HCT116 (cell line): ENCODE measurements around the gene GPATCH11. TPM values are rescaled to one million over a fixed set of nuclear protein-coding genes. Genes with fewer than 3 reads are reported as not detected.

ENCODE experiments used
- ATAC-seq: fragments of 200-7000 bp; cut with Tn5 transposase; 2 replicates; pipeline ENCODE4 v1.9.1; 2020; ENCODE audit warnings: mild to moderate bottlenecking, moderate library complexity
- BruUV-seq: library from RNA; stranded (reverse); fragments of 400-500 nt; replicated peaks from 2 replicates; lab custom pipeline; 2021; lab: Mats Ljungman, UMichigan
- CTCF ChIA-PET: fragments of 300-600 bp; sonication (Branson Sonifier 250); formaldehyde crosslinking; loops from one replicate; lab custom pipeline; 2021; ENCODE audit warnings: antibody characterized with exemption; lab: Charles Lee
- POLR2A ChIA-PET: fragments of 300-600, 350-600 bp; sonication (Branson Sonifier 250); formaldehyde crosslinking; loops from one replicate; lab custom pipeline; 2021; ENCODE audit warnings: antibody characterized with exemption; lab: Charles Lee
- RAD21 ChIA-PET, 2 experiments: fragments of 300-600 bp; sonication (Branson Sonifier 250); formaldehyde crosslinking; loops; one replicate each; lab custom pipeline; 2023; ENCODE audit warnings: low total read pairs in 2 of 2; ENCODE audit not compliant: uncharacterized antibody in 2 of 2, unreplicated experiment in 2 of 2, low non-redundant PET in 1 of 2; lab: Charles Lee
- DNase-seq: peaks from one replicate; pipeline ENCODE4 v3.0.0-alpha.2; 2010; ENCODE audit warnings: low read depth, low spot score
- H2AFZ ChIP-seq: fragments of 200-600 bp; shearing (Covaris generic), sonication (generic); 2 replicates; pipeline ENCODE4 v1.6.1; 2017; ENCODE audit warnings: low read depth, mixed run types, mixed read lengths, antibody characterized with exemption, low read length; ENCODE audit not compliant: poor library complexity, severe bottlenecking
- H3K27ac ChIP-seq: 2 replicates; pipeline ENCODE4 v1.5.1; 2012; ENCODE audit warnings: low read depth, low read length
- H3K27me3 ChIP-seq: fragments of 200-600 bp; sonication (generic); 2 replicates; pipeline ENCODE4 v1.6.1; 2016; ENCODE audit warnings: mixed run types, low read length, mixed read lengths; ENCODE audit not compliant: insufficient read depth
- H3K36me3 ChIP-seq, 2 experiments: fragments of 200-500 bp in 1 of 2; fragments of 200-600 bp in 1 of 2; sonication (Bioruptor generic) in 1 of 2; sonication (generic) in 1 of 2; 2 replicates each; pipeline versions ENCODE4 v1.5.1 to v1.6.1; 2014 to 2016; ENCODE audit warnings: low read length in 2 of 2, inconsistent platforms in 1 of 2, mixed read lengths in 1 of 2, mixed run types in 1 of 2; ENCODE audit not compliant: insufficient read depth in 2 of 2, control insufficient read depth in 1 of 2
- H3K4me1 ChIP-seq, 2 experiments: fragments of 200-600 bp in 1 of 2; sonication (generic) in 1 of 2; 2 replicates each; pipeline versions ENCODE4 v1.5.1 to v1.6.1; 2012 to 2017; ENCODE audit warnings: low read length in 2 of 2, inconsistent platforms in 1 of 2, mild to moderate bottlenecking in 1 of 2, mixed read lengths in 1 of 2, mixed run types in 1 of 2, moderate library complexity in 1 of 2; ENCODE audit not compliant: insufficient read depth in 2 of 2, control insufficient read depth in 1 of 2
- H3K4me2 ChIP-seq: fragments of 200-600 bp; sonication (generic); 2 replicates; pipeline ENCODE4 v1.6.1; 2017; ENCODE audit warnings: mixed run types, low read length, mixed read lengths
- H3K4me3 ChIP-seq, 2 experiments: fragments of 200-600 bp in 1 of 2; sonication (generic) in 1 of 2; replicated peaks in 1 of 2; 2 replicates each; pipeline ENCODE4 v1.5.1; 2011 to 2016; ENCODE audit warnings: low read length in 2 of 2, control low read depth in 1 of 2, low read depth in 1 of 2, mild to moderate bottlenecking in 1 of 2, mixed read lengths in 1 of 2, mixed run types in 1 of 2
- H3K79me2 ChIP-seq: fragments of 200-600 bp; sonication (generic); 2 replicates; pipeline ENCODE4 v1.6.1; 2017; ENCODE audit warnings: mild to moderate bottlenecking, mixed run types, low read length, moderate library complexity, mixed read lengths; ENCODE audit not compliant: insufficient read depth
- H3K9ac ChIP-seq: fragments of 200-600 bp; sonication (generic); 2 replicates; pipeline ENCODE4 v1.6.1; 2016; ENCODE audit warnings: low read length, mixed read lengths
- H3K9me2 ChIP-seq: fragments of 200-600 bp; sonication (generic), shearing (Covaris generic); 2 replicates; pipeline ENCODE4 v1.6.1; 2017; ENCODE audit warnings: mixed run types, mild to moderate bottlenecking, moderate library complexity; ENCODE audit not compliant: insufficient read depth
- H3K9me3 ChIP-seq, 2 experiments: fragments of 200-500 bp in 1 of 2; fragments of 200-600 bp in 1 of 2; sonication (Bioruptor generic) in 1 of 2; sonication (generic) in 1 of 2; 2 replicates each; pipeline ENCODE4 v1.6.1; 2014 to 2017; ENCODE audit warnings: low read length in 2 of 2, mixed read lengths in 2 of 2, inconsistent platforms in 1 of 2, low read depth in 1 of 2, mild to moderate bottlenecking in 1 of 2, mixed run types in 1 of 2, moderate library complexity in 1 of 2; ENCODE audit not compliant: control insufficient read depth in 1 of 2, insufficient read depth in 1 of 2
- H4K20me1 ChIP-seq: fragments of 200-600 bp; sonication (generic), shearing (Covaris generic); 2 replicates; pipeline ENCODE4 v1.6.1; 2017; ENCODE audit warnings: mixed run types, mild to moderate bottlenecking, moderate library complexity; ENCODE audit not compliant: insufficient read depth
- CBX3 ChIP-seq: IDR thresholded peaks from 2 replicates; pipeline ENCODE4 v1.6.1; 2012; ENCODE audit warnings: low read depth
- CEBPB ChIP-seq: IDR thresholded peaks from 2 replicates; pipeline ENCODE4 v1.6.1; 2012; ENCODE audit warnings: low read depth
- EGR1 ChIP-seq: IDR thresholded peaks from 2 replicates; pipeline ENCODE4 v1.6.1; 2012; ENCODE audit warnings: low read depth
- ELF1 ChIP-seq: IDR thresholded peaks from 2 replicates; pipeline ENCODE4 v1.6.1; 2012; ENCODE audit warnings: low read depth, borderline replicate concordance
- EZH2 ChIP-seq: fragments of 200-600 bp; sonication (generic); IDR thresholded peaks from 2 replicates; pipeline ENCODE4 v1.6.1; 2017; ENCODE audit warnings: antibody characterized with exemption, mixed run types
- FOSL1 ChIP-seq: IDR thresholded peaks from 2 replicates; pipeline ENCODE4 v1.6.1; 2012; ENCODE audit warnings: low read depth
- POLR2A ChIP-seq: IDR thresholded peaks from 2 replicates; pipeline ENCODE4 v1.7.0; 2011; ENCODE audit warnings: borderline replicate concordance; ENCODE audit not compliant: insufficient read depth, insufficient read length; ENCODE audit errors: extremely low read depth
- POLR2AphosphoS5 ChIP-seq: IDR thresholded peaks from 2 replicates; pipeline ENCODE4 v1.6.1; 2011; ENCODE audit warnings: mild to moderate bottlenecking, low read depth, low read length, moderate library complexity
- RAD21 ChIP-seq: IDR thresholded peaks from 2 replicates; pipeline ENCODE4 v1.6.1; 2012; ENCODE audit warnings: low read depth, mild to moderate bottlenecking
- SIN3A ChIP-seq: IDR thresholded peaks from 2 replicates; pipeline ENCODE4 v1.6.1; 2012; ENCODE audit warnings: low read depth
- SP1 ChIP-seq: IDR thresholded peaks from 2 replicates; pipeline ENCODE4 v1.6.1; 2012; ENCODE audit warnings: low read depth
- SRF ChIP-seq: IDR thresholded peaks from 2 replicates; pipeline ENCODE4 v1.6.1; 2012; ENCODE audit warnings: low read depth
- TCF7L2 ChIP-seq: IDR thresholded peaks from 2 replicates; pipeline ENCODE4 v1.7.0; 2011; ENCODE audit warnings: borderline replicate concordance, inconsistent platforms; ENCODE audit not compliant: insufficient read depth, insufficient read length; ENCODE audit errors: extremely low read depth
- YY1 ChIP-seq: IDR thresholded peaks from 2 replicates; pipeline ENCODE4 v1.6.1; 2011; ENCODE audit warnings: low read length, low read depth, moderate library complexity, mild to moderate bottlenecking; ENCODE audit not compliant: insufficient replicate concordance; ENCODE audit errors: extremely low read depth
- ZFX ChIP-seq: fragments of 450-650 bp; IDR thresholded peaks from 2 replicates; pipeline ENCODE4 v1.6.1; 2017
- ZNF274 ChIP-seq: fragments of 200-500 bp; sonication (Bioruptor generic); IDR thresholded peaks from 2 replicates; pipeline ENCODE4 v1.6.1; 2014; ENCODE audit warnings: mild to moderate bottlenecking, low read depth, low read length, inconsistent platforms
- intact Hi-C: fragments of 100-400 bp; cut with micrococcal nuclease; formaldehyde crosslinking; loops from 2 replicates; pipeline ENCODE4 v1.10.0; 2022
- total RNA-seq: library from RNA; stranded (reverse); gene quantifications from one replicate; pipeline ENCODE4 v1.2.1, GENCODE V29; 2021; ENCODE audit not compliant: unreplicated experiment
- TF ChIP-seq, protein P1 (sequence below): IDR thresholded peaks from 2 replicates; pipeline ENCODE4 v1.6.1; 2012
- TF ChIP-seq, protein P2 (sequence below): IDR thresholded peaks from 2 replicates; pipeline ENCODE4 v1.6.1; 2012
- TF ChIP-seq, protein P3 (sequence below), 3 experiments: fragments of 200-600 bp in 1 of 3; sonication (generic) in 1 of 3; IDR thresholded peaks in 2 of 3; conservative IDR thresholded peaks in 1 of 3; 2 replicates each; pipeline ENCODE4 v1.5.1; 2012 to 2017; ENCODE audit warnings: low read depth in 2 of 3, low read length in 2 of 3, antibody characterized with exemption in 1 of 3, borderline replicate concordance in 1 of 3, control low read depth in 1 of 3, mild to moderate bottlenecking in 1 of 3, mixed read lengths in 1 of 3, mixed run types in 1 of 3, moderate library complexity in 1 of 3; ENCODE audit not compliant: insufficient read depth in 1 of 3
- TF ChIP-seq, protein P4 (sequence below): IDR thresholded peaks from 2 replicates; pipeline ENCODE4 v1.6.1; 2011; ENCODE audit warnings: mild to moderate bottlenecking, low read length, moderate library complexity; ENCODE audit not compliant: insufficient replicate concordance; ENCODE audit errors: extremely low read depth

GPATCH11 gene
- total RNA-seq, 1 experiment from 2014 or later = 5.5 TPM

DNA sequence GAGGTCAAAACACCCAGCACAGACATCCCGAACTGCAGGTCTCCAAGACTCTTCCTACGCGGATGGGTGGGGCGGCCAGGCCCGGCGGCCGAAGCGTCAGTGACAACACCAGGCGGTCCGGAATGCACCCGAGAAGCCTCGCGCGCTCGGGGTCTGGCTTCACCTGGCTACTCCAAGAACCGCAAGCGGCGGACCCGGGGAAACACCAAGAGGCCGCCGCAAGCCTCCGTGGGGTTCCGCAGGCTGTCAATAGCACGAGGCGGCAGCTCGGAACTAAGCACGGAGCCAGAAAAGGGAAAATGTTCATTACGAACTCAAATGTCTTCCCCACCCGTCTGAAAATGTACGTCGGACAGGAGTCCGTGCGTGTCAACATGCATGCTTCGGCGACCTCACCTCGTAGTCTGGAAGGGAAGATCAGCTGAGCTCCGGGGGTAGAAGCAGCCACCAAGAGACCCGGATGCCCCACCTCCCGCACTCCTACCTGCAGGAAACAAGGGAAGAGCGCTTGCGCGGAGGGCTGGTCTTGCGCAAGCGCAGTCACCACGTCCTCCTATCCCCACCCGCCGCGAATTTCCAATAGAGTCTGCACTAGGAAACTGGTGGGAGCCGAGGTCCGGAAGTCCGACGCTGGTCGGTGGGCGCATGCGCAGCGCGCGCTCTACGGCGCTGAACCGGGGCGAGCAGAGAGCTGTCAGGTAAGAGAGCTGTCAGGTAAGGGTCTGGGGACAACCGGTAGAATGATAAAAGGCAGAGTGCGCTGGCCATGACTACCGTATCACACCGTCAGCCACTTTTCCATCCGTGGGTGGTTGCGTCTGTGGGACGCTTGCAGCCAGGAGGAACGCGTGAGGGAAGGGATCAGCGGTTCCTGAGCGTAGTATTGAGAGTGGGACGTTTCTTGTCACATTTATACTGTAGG is at the start of gene GPATCH11, which contains the start of gene HEATR5B (continued):
- TF ChIP-seq CBX3 (no peak), POLR2A (peak; percentile 58), TCF7L2 (no peak), CEBPB (no peak), EGR1 (no peak), ZNF274 (no peak)
- TF ChIP-seq, protein P1, sequence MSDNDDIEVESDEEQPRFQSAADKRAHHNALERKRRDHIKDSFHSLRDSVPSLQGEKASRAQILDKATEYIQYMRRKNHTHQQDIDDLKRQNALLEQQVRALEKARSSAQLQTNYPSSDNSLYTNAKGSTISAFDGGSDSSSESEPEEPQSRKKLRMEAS = peak; percentile 86

DNA sequence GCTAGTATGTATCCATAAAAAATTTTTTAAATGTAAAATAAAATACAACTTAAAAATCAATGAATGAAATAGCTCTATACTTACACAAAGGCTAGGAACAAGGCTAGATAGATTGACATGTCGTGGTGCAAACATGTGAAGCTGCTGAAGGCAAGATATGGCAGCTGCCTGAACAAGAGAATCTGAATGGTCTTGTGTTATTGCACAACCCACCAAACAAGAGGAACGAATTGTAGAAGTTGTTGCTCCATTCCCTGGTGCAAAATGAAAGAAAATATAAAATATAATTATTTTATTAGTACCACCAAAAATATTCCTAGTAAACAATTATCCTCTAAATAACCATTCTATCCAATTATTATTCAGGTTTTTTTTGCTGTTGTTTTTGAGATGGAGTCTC is 46.5 kb upstream of the GPATCH11 start:
- no peaks in the 10 kb centered on the region for H3K79me2 ChIP-seq
- H2AFZ ChIP-seq = no peak overlapping the region
- ChIA-PET RAD21 (no interaction called here), POLR2A (no interaction called here), CTCF (no interaction called here)
- no peak overlapping the region for H3K4me2 ChIP-seq
- no peaks in the 10 kb centered on the region for H4K20me1 ChIP-seq
- no peaks in the 10 kb centered on the region for H3K27me3 ChIP-seq
- ATAC-seq (no peak), DNase-seq (no peak)
- intact Hi-C loops = no loop called here
- no TSS peak for BruUV-seq
- H3K36me3 ChIP-seq = peaks cover 0 to 8% of the 10 kb centered on the region in 2 experiments; a peak in 2 of 4 replicates
- no peaks in the 10 kb centered on the region for H3K4me1 ChIP-seq
- H3K27ac ChIP-seq = no peak overlapping the region
- H3K9me2 ChIP-seq = no peaks in the 10 kb centered on the region
- H3K9me3 ChIP-seq = no peaks in the 10 kb centered on the region
- H3K9ac ChIP-seq = no peak overlapping the region
- no peak overlapping the region for H3K4me3 ChIP-seq
- TF ChIP-seq CBX3 (no peak), ELF1 (no peak), YY1 (no peak), SP1 (no peak), POLR2A (no peak), CEBPB (no peak), SRF (no peak), EZH2 (no peak), POLR2AphosphoS5 (no peak), ZNF274 (no peak), FOSL1 (no peak), SIN3A (no peak), RAD21 (no peak), ZFX (no peak), TCF7L2 (no peak)
- TF ChIP-seq, protein P2, sequence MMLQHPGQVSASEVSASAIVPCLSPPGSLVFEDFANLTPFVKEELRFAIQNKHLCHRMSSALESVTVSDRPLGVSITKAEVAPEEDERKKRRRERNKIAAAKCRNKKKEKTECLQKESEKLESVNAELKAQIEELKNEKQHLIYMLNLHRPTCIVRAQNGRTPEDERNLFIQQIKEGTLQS = no peak
- TF ChIP-seq, protein P3, sequence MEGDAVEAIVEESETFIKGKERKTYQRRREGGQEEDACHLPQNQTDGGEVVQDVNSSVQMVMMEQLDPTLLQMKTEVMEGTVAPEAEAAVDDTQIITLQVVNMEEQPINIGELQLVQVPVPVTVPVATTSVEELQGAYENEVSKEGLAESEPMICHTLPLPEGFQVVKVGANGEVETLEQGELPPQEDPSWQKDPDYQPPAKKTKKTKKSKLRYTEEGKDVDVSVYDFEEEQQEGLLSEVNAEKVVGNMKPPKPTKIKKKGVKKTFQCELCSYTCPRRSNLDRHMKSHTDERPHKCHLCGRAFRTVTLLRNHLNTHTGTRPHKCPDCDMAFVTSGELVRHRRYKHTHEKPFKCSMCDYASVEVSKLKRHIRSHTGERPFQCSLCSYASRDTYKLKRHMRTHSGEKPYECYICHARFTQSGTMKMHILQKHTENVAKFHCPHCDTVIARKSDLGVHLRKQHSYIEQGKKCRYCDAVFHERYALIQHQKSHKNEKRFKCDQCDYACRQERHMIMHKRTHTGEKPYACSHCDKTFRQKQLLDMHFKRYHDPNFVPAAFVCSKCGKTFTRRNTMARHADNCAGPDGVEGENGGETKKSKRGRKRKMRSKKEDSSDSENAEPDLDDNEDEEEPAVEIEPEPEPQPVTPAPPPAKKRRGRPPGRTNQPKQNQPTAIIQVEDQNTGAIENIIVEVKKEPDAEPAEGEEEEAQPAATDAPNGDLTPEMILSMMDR (IDR thresholded peaks at IDR 0.05 in 2 of 3, conservative IDR thresholded peaks at IDR 0.05 in 1 of 3; ENCODE audit: borderline replicate concordance in 1 of 3, insufficient read depth in 1 of 3, low read depth in 2 of 3, low read length in 2 of 3) = no peak
- TF ChIP-seq, protein P4, sequence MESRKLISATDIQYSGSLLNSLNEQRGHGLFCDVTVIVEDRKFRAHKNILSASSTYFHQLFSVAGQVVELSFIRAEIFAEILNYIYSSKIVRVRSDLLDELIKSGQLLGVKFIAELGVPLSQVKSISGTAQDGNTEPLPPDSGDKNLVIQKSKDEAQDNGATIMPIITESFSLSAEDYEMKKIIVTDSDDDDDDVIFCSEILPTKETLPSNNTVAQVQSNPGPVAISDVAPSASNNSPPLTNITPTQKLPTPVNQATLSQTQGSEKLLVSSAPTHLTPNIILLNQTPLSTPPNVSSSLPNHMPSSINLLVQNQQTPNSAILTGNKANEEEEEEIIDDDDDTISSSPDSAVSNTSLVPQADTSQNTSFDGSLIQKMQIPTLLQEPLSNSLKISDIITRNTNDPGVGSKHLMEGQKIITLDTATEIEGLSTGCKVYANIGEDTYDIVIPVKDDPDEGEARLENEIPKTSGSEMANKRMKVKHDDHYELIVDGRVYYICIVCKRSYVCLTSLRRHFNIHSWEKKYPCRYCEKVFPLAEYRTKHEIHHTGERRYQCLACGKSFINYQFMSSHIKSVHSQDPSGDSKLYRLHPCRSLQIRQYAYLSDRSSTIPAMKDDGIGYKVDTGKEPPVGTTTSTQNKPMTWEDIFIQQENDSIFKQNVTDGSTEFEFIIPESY = no peak
